Measurements from ENCODE around the gene SMC1A. TPM values are rescaled to one million over a fixed set of nuclear protein-coding genes. Genes with fewer than 3 reads are reported as not detected.

The SMC1A gene
- polyA plus RNA-seq, 1 donor (not counting 4 experiments of a cell fraction or from before 2014, with no cell fraction given): 24.2 TPM

- Histone ChIP-seq H3K27me3 (ENCODE audit: control insufficient read depth, extremely low read depth, insufficient read depth, low read length) (peaks cover 5% of the 10 kb centered on the region), H3K4me2 (ENCODE audit: control insufficient read depth, extremely low read depth, insufficient read depth, low read depth, low read length) (no peak overlapping the region), H3K9me1 (ENCODE audit: control insufficient read depth, extremely low read depth, insufficient read depth, low read length) (no peaks in the 10 kb centered on the region), H3K4me3 (ENCODE audit: control insufficient read depth in 2 of 3, extremely low read depth in 1 of 3, insufficient read depth in 2 of 3, low read depth in 1 of 3, low read length in 3 of 3) (no peak overlapping the region), H3K9ac (ENCODE audit: control insufficient read depth, extremely low read depth, insufficient read depth, low read length) (no peak overlapping the region), H3K36me3 (ENCODE audit: control insufficient read depth in 2 of 2, extremely low read depth in 1 of 2, insufficient read depth in 2 of 2, low read length in 2 of 2) (no peaks in the 10 kb centered on the region), H2AFZ (ENCODE audit: control insufficient read depth, low read length) (no peak overlapping the region), H3K9me3 (ENCODE audit: control insufficient read depth, low read depth, low read length) (no peaks in the 10 kb centered on the region), H4K20me1 (ENCODE audit: control insufficient read depth, extremely low read depth, insufficient read depth, low read length) (no peaks in the 10 kb centered on the region), H3K79me2 (ENCODE audit: control insufficient read depth, insufficient read depth, low read length) (no peaks in the 10 kb centered on the region), H3K27ac (ENCODE audit: control insufficient read depth, insufficient read depth, low read length) (no peak overlapping the region), H3K4me1 (ENCODE audit: control insufficient read depth, extremely low read depth, insufficient read depth, low read length) (no peaks in the 10 kb centered on the region)
- no peak for TF ChIP-seq CTCF (optimal IDR thresholded peaks at IDR 0.05 in 1 of 3, IDR thresholded peaks at IDR 0.05 in 1 of 3, conservative IDR thresholded peaks at IDR 0.05 in 1 of 3; ENCODE audit: extremely low read depth in 1 of 3, insufficient read depth in 2 of 3, low read length in 3 of 3)
- no peak for TF ChIP-seq EZH2 (IDR thresholded peaks at IDR 0.05; ENCODE audit: low read length)
- dilution Hi-C loops (cut with MboI; ENCODE audit: extremely low pct_ligation_motif_present, low sequenced_read_pairs): no loop called here
- FAIRE-seq: no peak
- DNase-seq (ENCODE audit: low read depth, low spot score): no peak
Measured at GRCh38 chrX:53337101-53337500, 85.4 kb downstream of the SMC1A start.

GRCh38 chrX:53333853-53334252 lies 88.6 kb downstream of the SMC1A start:
- no peaks in the 10 kb centered on the region for H3K9me3 ChIP-seq (ENCODE audit: control insufficient read depth, low read depth, low read length)
- H3K9ac ChIP-seq (ENCODE audit: control insufficient read depth, extremely low read depth, insufficient read depth, low read length): no peak overlapping the region
- H2AFZ ChIP-seq (ENCODE audit: control insufficient read depth, low read length): no peak overlapping the region
- DNase-seq (ENCODE audit: low read depth, low spot score) (no peak), FAIRE-seq (no peak)
- H3K36me3 ChIP-seq (ENCODE audit: control insufficient read depth in 2 of 2, extremely low read depth in 1 of 2, insufficient read depth in 2 of 2, low read length in 2 of 2): no peaks in the 10 kb centered on the region
- H3K27ac ChIP-seq (ENCODE audit: control insufficient read depth, insufficient read depth, low read length): no peak overlapping the region
- no peak overlapping the region for H3K4me3 ChIP-seq (ENCODE audit: control insufficient read depth in 2 of 3, extremely low read depth in 1 of 3, insufficient read depth in 2 of 3, low read depth in 1 of 3, low read length in 3 of 3)
- H3K79me2 ChIP-seq (ENCODE audit: control insufficient read depth, insufficient read depth, low read length): no peaks in the 10 kb centered on the region
- H3K4me2 ChIP-seq (ENCODE audit: control insufficient read depth, extremely low read depth, insufficient read depth, low read depth, low read length): no peak overlapping the region
- dilution Hi-C loops (cut with MboI; ENCODE audit: extremely low pct_ligation_motif_present, low sequenced_read_pairs): no loop called here
- H3K27me3 ChIP-seq (ENCODE audit: control insufficient read depth, extremely low read depth, insufficient read depth, low read length): peaks cover 14% of the 10 kb centered on the region
- TF ChIP-seq CTCF (optimal IDR thresholded peaks at IDR 0.05 in 1 of 3, IDR thresholded peaks at IDR 0.05 in 1 of 3, conservative IDR thresholded peaks at IDR 0.05 in 1 of 3; ENCODE audit: extremely low read depth in 1 of 3, insufficient read depth in 2 of 3, low read length in 3 of 3): no peak
- TF ChIP-seq EZH2 (IDR thresholded peaks at IDR 0.05; ENCODE audit: low read length): no peak
- H4K20me1 ChIP-seq (ENCODE audit: control insufficient read depth, extremely low read depth, insufficient read depth, low read length): no peaks in the 10 kb centered on the region
- H3K9me1 ChIP-seq (ENCODE audit: control insufficient read depth, extremely low read depth, insufficient read depth, low read length): no peaks in the 10 kb centered on the region
- no peaks in the 10 kb centered on the region for H3K4me1 ChIP-seq (ENCODE audit: control insufficient read depth, extremely low read depth, insufficient read depth, low read length)

Data from keratinocyte (primary cell).